HG03159 (cell line): Measurements from ENCODE around the gene OR8I2.
"Not testable (repeated sequence)": the region's sequence is repeated elsewhere in the genome, so short reads cannot be mapped to it uniquely, and the experiment has no call there.

Source experiments
- ATAC-seq: cut with Tn5 transposase; IDR thresholded peaks from one replicate; pipeline ENCODE4 v1.9.1; 2021; ENCODE audit warnings: mild to moderate bottlenecking, moderate library complexity; ENCODE audit not compliant: unreplicated experiment

Gene OR8I2

GRCh38 chr11:56093008-56093407, at the start of gene OR8I2:
Gene OR8I2, plus strand, starts transcription at chr11:56093308. Its CDS starts 0 bp downstream, at chr11:56093308.
- ATAC-seq = no peak

- ATAC-seq = no peak
Observed at GRCh38 chr11:56045538-56045937, 47.6 kb upstream of the OR8I2 start.

GRCh38 chr11:56048480-56048879, 44.6 kb upstream of the OR8I2 start:
- ATAC-seq = no peak

GRCh38 chr11:56049487-56049886, 43.6 kb upstream of the OR8I2 start:
- ATAC-seq = no peak

GRCh38 chr11:56056366-56056765, 36.7 kb upstream of the OR8I2 start:
- not testable (repeated sequence) for ATAC-seq

GRCh38 chr11:56057661-56058237, 35.4 kb upstream of the OR8I2 start:
- ATAC-seq = not testable (repeated sequence)

GRCh38 chr11:56058260-56058780, 34.8 kb upstream of the OR8I2 start:
- ATAC-seq = not testable (repeated sequence)

GRCh38 chr11:56066980-56067379, 26.1 kb upstream of the OR8I2 start:
- ATAC-seq = no peak

- no peak for ATAC-seq
Observed at GRCh38 chr11:56089697-56090096, 3.4 kb upstream of the OR8I2 start.

GRCh38 chr11:56103210-56103737, 10.2 kb downstream of the OR8I2 start, which contains the start of gene OR8H2:
Gene OR8H2, plus strand, starts transcription at chr11:56103687. Its CDS starts 1,356 bp downstream, at chr11:56105043.
- ATAC-seq = no peak

- ATAC-seq = no peak
Observed at GRCh38 chr11:56122073-56122472, 29.0 kb downstream of the OR8I2 start, which contains the start of gene OR8H3. Gene OR8H3, plus strand, starts transcription at chr11:56122373. Its CDS starts 0 bp downstream, at chr11:56122373.

GRCh38 chr11:56140151-56140661, 47.1 kb downstream of the OR8I2 start, which contains the start of gene OR8J3:
Gene OR8J3, minus strand, starts transcription at chr11:56140201. Its CDS starts 2,483 bp downstream, at chr11:56137718.
- ATAC-seq = no peak

GRCh38 chr11:56143681-56144080, 50.6 kb downstream of the OR8I2 start:
- ATAC-seq = not testable (repeated sequence)
